PFSK-1 (cell line): ENCODE data around the gene CDKN2B-AS1.

Source experiments
- FOXP2 ChIP-seq: optimal IDR thresholded peaks from 2 replicates; pipeline ENCODE3; 2011; ENCODE audit warnings: borderline replicate concordance, control low read depth, inconsistent platforms; ENCODE audit not compliant: insufficient read depth; ENCODE audit errors: extremely low read length, extremely low read depth
- POLR2AphosphoS5 ChIP-seq: IDR thresholded peaks from 2 replicates; pipeline ENCODE4 v1.6.1; 2012; ENCODE audit warnings: low read depth, mild to moderate bottlenecking, control low read depth, low read length, moderate library complexity
- REST ChIP-seq, 2 experiments: IDR thresholded peaks; 2 replicates each; pipeline versions ENCODE4 v1.6.1 to v1.8.0; 2011 to 2012; ENCODE audit warnings: low read depth in 2 of 2, low read length in 2 of 2, control low read depth in 1 of 2, inconsistent platforms in 1 of 2, mild to moderate bottlenecking in 1 of 2, moderate library complexity in 1 of 2; ENCODE audit not compliant: insufficient read depth in 1 of 2
- SIN3A ChIP-seq: IDR thresholded peaks from 2 replicates; pipeline ENCODE4 v1.6.1; 2012; ENCODE audit warnings: mild to moderate bottlenecking, low read length, moderate library complexity, borderline replicate concordance; ENCODE audit not compliant: insufficient read depth
- TAF1 ChIP-seq: IDR thresholded peaks from 2 replicates; pipeline ENCODE4 v1.6.1; 2012; ENCODE audit warnings: low read length, control low read depth, borderline replicate concordance; ENCODE audit not compliant: insufficient read depth

Gene CDKN2B-AS1

GRCh38 chr9:21972361-21972760 is 22.2 kb upstream of the CDKN2B-AS1 start:
- TF ChIP-seq FOXP2: no peak
- no peak for TF ChIP-seq SIN3A
- TF ChIP-seq POLR2AphosphoS5: no peak
- no peak for TF ChIP-seq TAF1
- TF ChIP-seq REST (IDR thresholded peaks at IDR 0.05; ENCODE audit: insufficient read depth in 1 of 2, low read depth in 2 of 2, low read length in 2 of 2): no peak

- TF ChIP-seq FOXP2: no peak
- TF ChIP-seq SIN3A: no peak
- no peak for TF ChIP-seq TAF1
- TF ChIP-seq POLR2AphosphoS5: no peak
- TF ChIP-seq REST (IDR thresholded peaks at IDR 0.05; ENCODE audit: insufficient read depth in 1 of 2, low read depth in 2 of 2, low read length in 2 of 2): no peak
These were observed 20.3 kb upstream of the CDKN2B-AS1 start for GRCh38 chr9:21974343-21974721.

GRCh38 chr9:21974722-21975409 is 19.7 kb upstream of the CDKN2B-AS1 start:
- TF ChIP-seq FOXP2 (peak; percentile 25), REST (IDR thresholded peaks at IDR 0.05; ENCODE audit: insufficient read depth in 1 of 2, low read depth in 2 of 2, low read length in 2 of 2) (no peak), TAF1 (no peak), SIN3A (peak; percentile 76; the same call in 1 of the 2 replicates), POLR2AphosphoS5 (peak; percentile 27; the same call in 1 of the 2 replicates)

- no peak for TF ChIP-seq REST (IDR thresholded peaks at IDR 0.05; ENCODE audit: insufficient read depth in 1 of 2, low read depth in 2 of 2, low read length in 2 of 2)
- no peak for TF ChIP-seq POLR2AphosphoS5
- TF ChIP-seq SIN3A: no peak
- TF ChIP-seq FOXP2: no peak
- TF ChIP-seq TAF1: no peak
These were observed 18.2 kb upstream of the CDKN2B-AS1 start for GRCh38 chr9:21976334-21976875.
